HepG2 (cell line): ENCODE data around the gene SMYD4. TPM values are rescaled to one million over a fixed set of nuclear protein-coding genes. Genes with fewer than 3 reads are reported as not detected.

Experiments used
- ETS1 ChIP-seq: sonication (generic); formaldehyde crosslinking; IDR thresholded peaks from 2 replicates; pipeline ENCODE4 v1.4.0; 2020; ENCODE audit warnings: missing genetic modification reagents
- MZF1 ChIP-seq: sonication (generic); formaldehyde crosslinking; IDR thresholded peaks from 2 replicates; pipeline ENCODE4 v1.8.1; 2023; ENCODE audit warnings: mild to moderate bottlenecking, missing genetic modification reagents, borderline replicate concordance
- POLR2A ChIP-seq, 2 experiments: IDR thresholded peaks; 2 replicates each; pipeline ENCODE4 v1.6.1; 2011; ENCODE audit warnings: low read depth in 2 of 2, low read length in 2 of 2, mild to moderate bottlenecking in 1 of 2, moderate library complexity in 1 of 2; ENCODE audit not compliant: insufficient read depth in 1 of 2
- RELA ChIP-seq: sonication (generic); formaldehyde crosslinking; IDR thresholded peaks from 2 replicates; pipeline ENCODE4 v1.4.0; 2020; ENCODE audit warnings: missing genetic modification reagents
- SMARCC2 ChIP-seq: fragments of 450-650 bp; IDR thresholded peaks from 2 replicates; pipeline ENCODE4 v1.6.1; 2017; ENCODE audit warnings: antibody characterized with exemption, mild to moderate bottlenecking
- SOX13 ChIP-seq, 3 experiments: fragments of 450-650 bp in 1 of 3; sonication (generic) in 1 of 3; formaldehyde crosslinking in 1 of 3; IDR thresholded peaks in 2 of 3; conservative IDR thresholded peaks in 1 of 3; 2 replicates each; pipeline versions ENCODE4 v1.5.0 to v1.6.1; 2016 to 2020; ENCODE audit warnings: antibody characterized with exemption in 1 of 3, mild to moderate bottlenecking in 1 of 3, missing compliant biosample characterization in 1 of 3, missing genetic modification reagents in 1 of 3, moderate library complexity in 1 of 3
- TFDP1 ChIP-seq: IDR thresholded peaks from 2 replicates; pipeline ENCODE4 v1.6.1; 2016; ENCODE audit warnings: missing compliant biosample characterization, missing genetic modification reagents, borderline replicate concordance
- ZBTB21 ChIP-seq: sonication (generic); formaldehyde crosslinking; IDR thresholded peaks from 2 replicates; pipeline ENCODE4 v1.4.0; 2020; ENCODE audit warnings: missing genetic modification reagents
- ZBTB34 ChIP-seq: sonication (generic); formaldehyde crosslinking; IDR thresholded peaks from 2 replicates; pipeline ENCODE4 v1.8.0; 2022; ENCODE audit warnings: mild to moderate bottlenecking, missing genetic modification reagents
- ZGPAT ChIP-seq: IDR thresholded peaks from 2 replicates; pipeline ENCODE4 v1.6.1; 2016; ENCODE audit warnings: mild to moderate bottlenecking
- ZNF382 ChIP-seq: sonication (generic); formaldehyde crosslinking; IDR thresholded peaks from 2 replicates; pipeline ENCODE4 v1.5.0; 2020; ENCODE audit warnings: missing genetic modification reagents, mild to moderate bottlenecking, borderline replicate concordance
- ZNF430 ChIP-seq: sonication (generic); formaldehyde crosslinking; IDR thresholded peaks from 2 replicates; pipeline ENCODE4 v1.9.0; 2021; ENCODE audit warnings: mild to moderate bottlenecking, missing genetic modification reagents
- ZNF501 ChIP-seq: sonication (generic); formaldehyde crosslinking; IDR thresholded peaks from 2 replicates; pipeline ENCODE4 v1.5.1; 2020; ENCODE audit warnings: mild to moderate bottlenecking, moderate library complexity, missing genetic modification reagents
- ZNF652 ChIP-seq: IDR thresholded peaks from 2 replicates; pipeline ENCODE4 v1.6.1; 2016; ENCODE audit warnings: low read depth, borderline replicate concordance
- ZNF687 ChIP-seq: sonication (generic); formaldehyde crosslinking; IDR thresholded peaks from 2 replicates; pipeline ENCODE4 v1.5.1; 2020; ENCODE audit warnings: mild to moderate bottlenecking, missing genetic modification reagents, moderate library complexity
- ZNF770 ChIP-seq: sonication (generic); formaldehyde crosslinking; IDR thresholded peaks from 2 replicates; pipeline ENCODE4 v1.5.0; 2020; ENCODE audit warnings: mild to moderate bottlenecking, missing genetic modification reagents
- ZNF781 ChIP-seq: sonication (generic); formaldehyde crosslinking; IDR thresholded peaks from 2 replicates; pipeline ENCODE4 v1.5.1; 2020; ENCODE audit warnings: borderline replicate concordance, mild to moderate bottlenecking, missing genetic modification reagents; ENCODE audit errors: not compliant biosample characterization
- ZSCAN25 ChIP-seq: sonication (generic); formaldehyde crosslinking; IDR thresholded peaks from 2 replicates; pipeline ENCODE4 v1.8.0; 2022; ENCODE audit warnings: mild to moderate bottlenecking, missing genetic modification reagents
- polyA plus RNA-seq, 8 experiments: library from polyadenylated mRNA; depleted of rRNA in 3 of 8; stranded (reverse) in 7 of 8; unstranded in 1 of 8; fragments of >200 nt; fragmentation: Illumina TruSeq in 4 of 8; extraction: Trizol in 4 of 8; gene quantifications; 2 replicates each; pipeline versions ENCODE4 v1.2.1 to v1.2.3, GENCODE V29; 2011 to 2016; ENCODE audit warnings: low read depth in 4 of 8, missing spikeins in 1 of 8, mixed read lengths in 1 of 8; ENCODE audit not compliant: insufficient read depth in 1 of 8
- total RNA-seq, 5 experiments: library from RNA; depleted of rRNA; stranded (reverse); fragments of >200 nt; fragmentation: Illumina TruSeq; extraction: Trizol; gene quantifications; 2 replicates each; pipeline ENCODE4 v1.2.3, GENCODE V29; 2016; ENCODE audit warnings: low read depth in 1 of 5

The SMYD4 gene
- total and polyA plus RNA-seq, 2 of the 13 experiments (the other 11 are each of a cell fraction or from before 2014, with no cell fraction given): 7.4 to 11.3 TPM

GRCh38 chr17:1746975-1747543 lies 82.6 kb downstream of the SMYD4 start (continued):
- TF ChIP-seq ZNF770 (CRISPR knock-in tag) (no peak), ZNF687 (peak; percentile 54), ZNF501 (CRISPR knock-in tag) (no peak), SMARCC2 (no peak), TFDP1 (CRISPR knock-in tag) (no peak), ETS1 (CRISPR knock-in tag) (no peak), ZBTB34 (CRISPR knock-in tag) (no peak), ZBTB21 (CRISPR knock-in tag) (no peak), SOX13 (IDR thresholded peaks at IDR 0.05) (no peak), SOX13 (CRISPR knock-in tag; conservative IDR thresholded peaks at IDR 0.05 in 1 of 2, IDR thresholded peaks at IDR 0.05 in 1 of 2) (no peak), ZNF781 (CRISPR knock-in tag) (no peak), POLR2A (IDR thresholded peaks at IDR 0.05; ENCODE audit: insufficient read depth in 1 of 2, low read depth in 2 of 2, low read length in 2 of 2) (peak in 1 of 2 experiments; percentile 20; a peak in 1 of 4 replicates), ZNF382 (CRISPR knock-in tag) (no peak), ZNF652 (CRISPR knock-in tag) (no peak), ZNF430 (CRISPR knock-in tag) (no peak), ZSCAN25 (CRISPR knock-in tag) (no peak), ZGPAT (CRISPR knock-in tag) (no peak), MZF1 (CRISPR knock-in tag) (no peak), RELA (CRISPR knock-in tag) (no peak)
